ENCODE measurements around the gene GP1BB.

The GP1BB gene

GRCh38 chr22:19714312-19715187, 8.8 kb upstream of the GP1BB start, which contains the start of gene SEPTIN5:
Gene SEPTIN5 (plus strand): TSS chr22:19714503. CDS start chr22:19714589, 86 bp downstream.
- DNase-seq = peak in 3 of 51 donors; percentile 30 to 52 (median 43)

GRCh38 chr22:19715188-19715930, 8.0 kb upstream of the GP1BB start:
- DNase-seq = no peak

DNA sequence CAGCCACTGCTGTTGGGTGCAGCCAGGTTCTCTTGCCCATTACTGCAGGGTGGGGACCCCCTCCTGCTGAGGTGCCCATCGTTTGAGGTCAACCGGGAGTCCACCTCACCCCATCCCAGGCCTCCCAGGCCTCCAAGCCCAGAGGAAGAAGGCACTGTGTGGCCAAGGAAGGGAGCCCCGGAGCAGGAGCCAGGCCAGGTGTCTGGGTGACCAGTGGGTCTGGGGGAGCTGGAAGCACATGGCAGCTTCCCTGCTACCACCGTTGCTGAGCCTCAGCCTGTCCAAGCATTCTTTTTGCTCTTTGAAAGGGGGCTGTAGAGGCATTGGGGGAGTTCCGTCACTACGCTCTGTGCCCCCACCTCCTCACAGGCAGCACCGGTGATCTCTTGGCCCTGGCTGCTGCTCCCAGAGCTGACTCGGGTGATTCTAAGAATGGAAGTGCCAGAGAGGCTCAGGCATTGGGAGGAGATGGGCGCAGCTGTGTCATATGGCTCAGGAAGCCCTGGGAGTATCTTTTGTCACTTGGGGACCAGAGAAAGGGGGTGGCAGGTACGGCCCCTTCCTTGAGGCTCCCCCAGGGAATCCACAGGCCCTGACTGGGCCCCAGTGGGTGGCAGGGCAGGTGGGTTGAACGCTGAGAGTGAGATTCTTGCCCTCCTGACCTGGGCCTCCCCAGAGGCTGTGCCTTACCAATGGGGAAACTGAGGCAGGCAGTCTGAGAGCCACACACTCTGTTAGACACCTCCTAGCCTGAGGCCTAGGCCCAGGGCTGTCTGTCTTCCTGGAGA, 7.1 kb upstream of the GP1BB start:
- DNase-seq = no peak

GRCh38 chr22:19716829-19717105, 6.6 kb upstream of the GP1BB start:
- DNase-seq = no peak

DNA sequence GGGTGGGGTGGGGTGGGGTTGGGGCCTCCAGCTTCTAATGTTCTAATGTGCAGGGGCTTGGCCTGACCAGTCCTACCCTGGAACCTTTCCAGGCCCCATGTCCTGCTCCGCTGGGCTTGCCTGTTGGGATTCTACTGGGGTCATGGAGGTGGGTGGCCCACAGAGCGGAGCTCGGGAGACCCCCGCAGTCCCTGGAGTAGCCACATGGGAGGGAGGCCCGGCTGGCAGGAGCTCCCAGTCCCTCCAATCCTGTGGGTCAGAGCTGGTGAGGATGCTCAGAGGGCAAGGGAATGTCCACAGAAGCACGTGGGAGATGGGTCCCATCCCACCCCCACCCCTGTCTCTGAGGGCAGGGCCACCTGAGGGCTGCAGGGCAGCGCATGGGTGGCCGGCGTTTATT, 6.2 kb upstream of the GP1BB start:
- DNase-seq = no peak

DNA sequence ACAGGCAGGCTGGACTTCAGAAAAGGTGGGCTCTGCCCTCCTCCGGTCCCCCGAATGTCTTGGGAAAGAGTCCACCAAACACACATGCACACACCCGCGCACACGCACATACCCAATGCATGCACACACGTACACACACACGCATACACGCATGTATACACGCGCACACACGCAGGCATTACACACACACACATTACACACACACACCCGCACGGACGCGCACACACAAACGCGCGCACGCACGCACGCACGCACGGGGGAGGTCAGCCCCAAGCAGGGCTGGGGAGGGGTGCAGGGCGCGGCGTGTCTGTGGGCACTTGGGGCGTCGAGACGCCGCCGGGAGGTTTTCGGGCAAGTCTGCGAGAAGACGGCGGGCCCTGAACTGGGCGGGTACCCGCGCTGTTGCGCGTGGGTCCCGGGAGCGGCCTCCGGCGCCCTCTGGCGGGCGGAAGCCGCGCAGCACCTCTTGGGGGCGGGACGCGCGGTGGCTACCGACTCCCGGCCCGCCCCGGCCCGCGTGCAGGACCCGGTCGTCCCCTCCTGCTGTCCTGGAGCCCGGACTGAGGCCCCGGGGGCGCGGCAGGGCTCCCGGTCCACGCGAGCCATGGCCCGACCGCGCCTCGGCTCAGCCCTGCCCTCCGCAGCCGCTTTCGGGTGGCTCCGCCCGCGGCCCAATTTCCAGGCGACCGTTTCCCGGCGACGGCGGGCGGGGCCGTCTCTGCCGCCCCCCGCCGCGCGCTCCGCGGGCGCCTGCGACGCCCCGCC, 5.5 kb upstream of the GP1BB start:
- peak in 43 of 51 donors; percentile 16 to 81 (median 49) for DNase-seq

DNA sequence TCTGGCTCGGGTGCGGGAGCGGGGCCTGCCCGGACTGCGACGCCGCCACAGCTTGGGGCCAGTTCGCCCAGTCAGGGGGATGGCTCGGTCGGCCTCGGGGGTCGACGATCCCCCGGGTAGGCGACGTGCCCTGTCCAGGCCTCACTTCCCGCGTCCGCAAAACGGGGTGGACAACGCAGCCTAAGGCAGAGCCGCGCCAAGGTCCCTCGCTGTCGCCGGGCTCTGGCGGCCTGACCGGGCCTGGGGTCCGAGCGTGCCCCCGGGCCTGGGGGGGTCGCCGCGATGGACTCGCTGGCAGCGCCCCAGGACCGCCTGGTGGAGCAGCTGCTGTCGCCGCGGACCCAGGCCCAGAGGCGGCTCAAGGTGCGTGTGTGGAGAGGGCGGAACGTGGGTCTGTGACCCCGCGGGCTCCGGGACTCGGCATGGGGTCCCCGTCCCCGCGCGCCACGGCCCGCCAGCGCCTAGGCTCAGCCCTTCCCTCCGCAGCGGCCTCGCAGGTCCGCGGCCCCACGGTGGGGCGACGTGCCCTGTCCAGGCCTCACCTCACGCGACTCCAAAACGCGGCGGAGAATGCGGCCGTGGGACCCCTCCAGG, 4.8 kb upstream of the GP1BB start:
- no peak for DNase-seq

DNA sequence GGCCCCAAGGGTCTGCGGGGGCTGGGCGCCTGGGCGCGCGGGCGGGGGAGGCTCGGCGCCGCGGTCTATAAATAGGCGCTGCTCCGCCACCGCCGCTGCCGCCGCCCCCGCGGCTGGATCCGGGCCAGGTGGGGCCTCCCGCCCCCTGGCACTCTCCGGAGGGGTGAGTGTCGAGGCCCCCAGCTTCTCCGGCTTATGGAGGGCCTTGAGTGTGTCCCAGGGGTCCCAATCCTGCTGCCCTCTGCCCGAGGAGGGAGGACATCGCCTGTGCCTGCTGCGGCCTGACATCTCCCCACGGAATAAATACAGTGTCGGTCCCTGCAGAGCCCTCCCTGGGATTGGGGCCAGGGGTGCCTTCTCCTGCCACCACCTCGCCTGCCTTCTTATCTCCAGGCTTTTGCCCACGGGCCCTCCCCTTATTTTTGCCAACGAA, 4.3 kb upstream of the GP1BB start:
- no peak for DNase-seq

DNA sequence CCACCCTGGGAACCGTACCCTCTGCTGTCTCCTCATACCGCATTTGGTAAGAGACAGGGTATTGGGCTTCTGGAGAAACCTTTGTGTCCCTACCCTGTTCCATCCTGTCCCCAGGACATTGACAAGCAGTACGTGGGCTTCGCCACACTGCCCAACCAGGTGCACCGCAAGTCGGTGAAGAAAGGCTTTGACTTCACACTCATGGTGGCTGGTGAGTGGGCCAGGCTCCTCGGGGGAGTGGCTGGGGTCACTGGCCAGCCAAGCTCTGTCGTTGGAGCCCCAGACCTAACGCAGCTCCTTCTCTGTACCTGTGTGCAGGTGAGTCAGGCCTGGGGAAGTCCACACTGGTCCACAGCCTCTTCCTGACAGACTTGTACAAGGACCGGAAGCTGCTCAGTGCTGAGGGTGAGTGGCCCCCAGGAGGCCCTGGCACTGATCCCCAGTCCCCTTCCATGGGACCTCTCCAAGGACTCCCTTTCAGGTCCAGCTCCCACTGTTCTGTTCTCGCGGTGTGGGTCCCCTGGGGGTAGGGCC, 3.8 kb upstream of the GP1BB start:
- DNase-seq = no peak

DNA sequence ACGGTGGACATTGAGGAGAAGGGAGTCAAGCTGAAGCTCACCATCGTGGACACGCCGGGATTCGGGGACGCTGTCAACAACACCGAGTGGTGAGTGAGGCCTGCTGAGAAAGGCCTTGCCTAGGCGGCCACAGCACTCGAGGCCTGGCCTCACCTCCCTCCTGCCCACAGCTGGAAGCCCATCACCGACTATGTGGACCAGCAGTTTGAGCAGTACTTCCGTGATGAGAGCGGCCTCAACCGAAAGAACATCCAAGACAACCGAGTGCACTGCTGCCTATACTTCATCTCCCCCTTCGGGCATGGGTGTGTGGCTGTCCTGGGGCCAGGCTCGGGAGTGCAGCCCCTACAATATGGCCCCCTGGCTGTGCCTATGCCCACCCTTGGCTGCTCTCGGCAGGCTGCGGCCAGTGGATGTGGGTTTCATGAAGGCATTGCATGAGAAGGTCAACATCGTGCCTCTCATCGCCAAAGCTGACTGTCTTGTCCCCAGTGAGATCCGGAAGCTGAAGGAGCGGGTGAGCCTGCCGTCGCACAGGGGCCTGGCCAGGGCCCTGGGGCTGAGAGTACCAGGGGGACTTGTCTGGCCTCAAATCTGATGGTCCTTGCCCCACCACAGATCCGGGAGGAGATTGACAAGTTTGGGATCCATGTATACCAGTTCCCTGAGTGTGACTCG, 3.0 kb upstream of the GP1BB start:
- DNase-seq = no peak

- DNase-seq = no peak
Measured at GRCh38 chr22:19720999-19721329, 2.4 kb upstream of the GP1BB start.

DNA sequence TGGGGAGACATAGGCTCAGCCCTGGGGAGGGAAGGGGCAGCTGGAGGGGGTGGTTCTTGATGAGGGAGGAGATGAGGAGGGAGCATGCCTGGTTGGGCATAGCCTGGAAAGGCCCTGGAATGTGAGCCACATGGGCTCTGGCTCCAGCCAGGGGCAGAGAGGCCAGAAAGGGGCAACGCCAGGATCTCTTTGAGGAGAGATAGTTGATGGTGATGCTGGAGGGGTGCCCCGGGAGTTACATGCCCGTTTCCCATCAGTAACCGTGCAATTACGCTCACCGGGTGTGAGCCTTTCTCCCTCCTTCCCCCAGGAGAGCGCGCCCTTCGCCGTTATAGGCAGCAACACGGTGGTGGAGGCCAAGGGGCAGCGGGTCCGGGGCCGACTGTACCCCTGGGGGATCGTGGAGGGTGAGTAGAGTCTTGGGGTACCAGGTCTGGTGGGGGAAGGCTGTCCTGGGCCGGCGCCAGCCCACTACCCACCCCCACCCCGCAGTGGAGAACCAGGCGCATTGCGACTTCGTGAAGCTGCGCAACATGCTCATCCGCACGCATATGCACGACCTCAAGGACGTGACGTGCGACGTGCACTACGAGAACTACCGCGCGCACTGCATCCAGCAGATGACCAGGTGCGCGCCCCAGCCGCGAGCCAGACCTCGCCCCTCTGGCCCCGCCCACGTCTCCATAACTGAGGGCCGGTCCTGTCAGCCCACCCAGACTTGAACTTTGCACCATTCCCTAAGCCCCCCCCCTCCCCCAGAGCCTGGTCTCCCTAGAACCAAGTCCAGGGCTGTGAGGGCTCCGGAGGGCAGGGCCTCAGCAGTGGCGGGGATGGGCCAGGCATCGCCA, 1.8 kb upstream of the GP1BB start:
- no peak for DNase-seq

DNA sequence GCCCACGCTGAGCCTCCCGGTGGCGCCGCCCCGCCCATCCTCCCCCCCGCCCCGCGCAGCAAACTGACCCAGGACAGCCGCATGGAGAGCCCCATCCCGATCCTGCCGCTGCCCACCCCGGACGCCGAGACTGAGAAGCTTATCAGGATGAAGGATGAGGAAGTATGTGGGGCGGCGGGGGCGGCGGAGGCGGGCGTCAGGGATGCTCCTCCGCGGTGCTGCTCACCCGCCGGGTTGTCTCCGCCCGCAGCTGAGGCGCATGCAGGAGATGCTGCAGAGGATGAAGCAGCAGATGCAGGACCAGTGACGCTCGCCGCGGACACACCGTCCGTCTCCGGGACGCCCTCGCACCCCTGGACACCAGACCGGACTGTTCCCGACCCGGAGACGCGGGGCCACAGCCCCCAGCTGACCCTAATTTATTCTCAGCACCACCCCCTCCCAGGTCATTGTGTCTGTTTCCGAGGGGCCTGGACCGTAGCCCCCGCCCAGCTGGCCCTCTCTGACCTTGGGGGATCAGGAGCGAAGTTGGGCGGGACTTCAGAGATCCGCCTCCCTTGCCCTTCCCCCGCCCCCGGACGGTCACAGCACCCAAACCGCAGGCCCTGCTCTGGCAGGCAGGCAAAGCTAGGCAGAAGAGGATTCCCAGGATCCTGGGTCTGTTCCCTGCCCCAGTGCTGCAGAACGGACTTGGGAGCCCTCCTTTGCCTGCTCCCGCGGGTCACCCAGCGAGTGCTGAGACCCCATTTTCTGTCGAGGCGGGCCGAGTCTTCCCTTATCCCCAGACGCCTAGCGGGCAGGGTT, 959 bp upstream of the GP1BB start:
- no peak for DNase-seq

- DNase-seq = no peak
Measured at GRCh38 chr22:19722982-19723231, 432 bp upstream of the GP1BB start.

- DNase-seq = no peak
Measured at GRCh38 chr22:19723983-19724827, 866 bp downstream of the GP1BB start.

GRCh38 chr22:19724927-19725661, 1.8 kb downstream of the GP1BB start:
- DNase-seq = no peak
